ENCODE data around the gene ZBED1.

DNA sequence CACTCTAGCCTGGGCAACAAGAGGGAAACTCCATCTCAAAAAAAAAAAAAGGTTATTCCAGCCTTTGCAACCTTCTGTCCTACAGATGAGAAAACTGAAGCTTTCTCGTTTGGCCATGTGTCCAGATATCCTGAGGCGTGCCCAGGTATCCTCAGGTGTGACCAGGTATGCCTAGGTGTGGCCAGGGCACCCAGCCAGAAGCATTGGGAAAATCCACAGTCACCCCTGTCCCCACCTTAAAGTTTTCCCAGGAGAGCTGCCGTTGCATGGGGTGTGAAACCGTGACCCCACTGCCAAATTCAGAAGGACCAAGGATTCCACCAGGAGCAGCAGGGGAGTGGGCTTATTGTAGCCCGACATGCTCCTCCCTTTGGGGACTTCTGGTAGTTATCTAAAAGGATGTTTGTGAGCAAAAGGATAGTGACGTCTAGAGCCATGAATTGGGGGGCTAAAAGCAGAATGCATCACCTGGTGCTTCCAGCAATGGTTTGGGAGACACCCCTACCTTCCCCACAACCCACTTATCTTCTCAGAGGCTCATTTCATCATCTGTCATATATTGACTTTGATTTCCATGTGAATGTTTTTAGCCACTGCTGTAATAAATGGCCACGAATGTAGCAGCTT lies 4.0 kb upstream of the ZBED1 start:
- TF ChIP-seq ZNF274 (IDR thresholded peaks at IDR 0.05; ENCODE audit: low read depth, low read length) (no peak), SUZ12 (IDR thresholded peaks at IDR 0.05; ENCODE audit: extremely low read depth, insufficient read depth, insufficient read length) (no peak)
